ENCODE data around the gene TMEM132C.

Gene TMEM132C

GRCh38 chr12:128581321-128581761, 314.4 kb downstream of the TMEM132C start:
- no peak for TF ChIP-seq CTCF (IDR thresholded peaks at IDR 0.05; ENCODE audit: insufficient read depth, low read length, missing control alignments)
- no peak overlapping the region for H3K4me3 ChIP-seq (ENCODE audit: low read depth, low read length)
- ChIA-PET CTCF (no interaction called here), POLR2A (no interaction called here)
- DNase-seq (ENCODE audit: low read depth, low spot score), result no peak

GRCh38 chr12:128583453-128583852, 316.5 kb downstream of the TMEM132C start:
- H3K4me3 ChIP-seq (ENCODE audit: low read depth, low read length), result no peak overlapping the region
- POLR2A ChIA-PET, result no interaction called here
- CTCF ChIA-PET, result no interaction called here
- no peak for TF ChIP-seq CTCF (IDR thresholded peaks at IDR 0.05; ENCODE audit: insufficient read depth, low read length, missing control alignments)
- no peak for DNase-seq (ENCODE audit: low read depth, low spot score)

- ChIA-PET POLR2A (no interaction called here), CTCF (no interaction called here)
- no peak for DNase-seq (ENCODE audit: low read depth, low spot score)
- TF ChIP-seq CTCF (IDR thresholded peaks at IDR 0.05; ENCODE audit: insufficient read depth, low read length, missing control alignments), result no peak
- H3K4me3 ChIP-seq (ENCODE audit: low read depth, low read length), result no peak overlapping the region
These were observed 319.6 kb downstream of the TMEM132C start for GRCh38 chr12:128586451-128587029.

- CTCF ChIA-PET, result no interaction called here
- no peak overlapping the region for H3K4me3 ChIP-seq (ENCODE audit: low read depth, low read length)
- DNase-seq (ENCODE audit: low read depth, low spot score), result no peak
- POLR2A ChIA-PET, result no interaction called here
- TF ChIP-seq CTCF (IDR thresholded peaks at IDR 0.05; ENCODE audit: insufficient read depth, low read length, missing control alignments), result no peak
These were observed 320.9 kb downstream of the TMEM132C start for GRCh38 chr12:128587918-128588317.

- no peak for DNase-seq (ENCODE audit: low read depth, low spot score)
- no peak overlapping the region for H3K4me3 ChIP-seq (ENCODE audit: low read depth, low read length)
- POLR2A ChIA-PET, result no interaction called here
- no peak for TF ChIP-seq CTCF (IDR thresholded peaks at IDR 0.05; ENCODE audit: insufficient read depth, low read length, missing control alignments)
- CTCF ChIA-PET, result no interaction called here
These were observed 325.3 kb downstream of the TMEM132C start for GRCh38 chr12:128592220-128592744.

- ChIA-PET POLR2A (no interaction called here), CTCF (no interaction called here)
- H3K4me3 ChIP-seq (ENCODE audit: low read depth, low read length), result no peak overlapping the region
- no peak for TF ChIP-seq CTCF (IDR thresholded peaks at IDR 0.05; ENCODE audit: insufficient read depth, low read length, missing control alignments)
- DNase-seq (ENCODE audit: low read depth, low spot score), result no peak
These were observed 327.6 kb downstream of the TMEM132C start for GRCh38 chr12:128594521-128594920.
